Measurements from ENCODE around the gene PLPPR5. TPM values are rescaled to one million over a fixed set of nuclear protein-coding genes. Genes with fewer than 3 reads are reported as not detected.

Gene PLPPR5
- polyA plus RNA-seq, 1 donor (not counting 4 experiments of a cell fraction or from before 2014, with no cell fraction given) = 0.93 TPM

DNA sequence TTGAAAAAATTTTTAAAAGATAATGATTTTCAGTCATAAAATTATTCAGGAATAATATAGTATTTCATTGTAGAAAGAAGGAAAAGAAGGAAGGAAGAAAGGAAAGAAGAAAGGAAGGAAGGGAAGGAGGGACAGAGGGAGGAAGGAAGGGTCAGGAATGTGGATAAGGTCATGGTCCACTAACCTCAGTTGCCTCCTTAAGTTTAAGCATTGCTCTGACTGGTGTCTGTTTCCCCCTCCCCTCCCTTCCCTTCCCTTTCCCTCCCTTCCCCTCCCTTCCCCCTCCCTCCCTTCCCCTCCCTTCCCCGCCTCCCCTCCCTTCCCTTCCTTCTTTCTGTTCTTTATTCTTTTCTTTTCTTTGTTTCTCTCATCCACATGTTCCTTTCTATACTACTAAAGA is 95.7 kb downstream of the PLPPR5 start:
- Histone ChIP-seq H3K4me3 (ENCODE audit: control insufficient read depth in 2 of 3, extremely low read depth in 1 of 3, insufficient read depth in 2 of 3, low read depth in 1 of 3, low read length in 3 of 3) (no peak overlapping the region), H3K79me2 (ENCODE audit: control insufficient read depth, insufficient read depth, low read length) (no peaks in the 10 kb centered on the region), H3K9me3 (ENCODE audit: control insufficient read depth, low read depth, low read length) (no peaks in the 10 kb centered on the region), H3K4me1 (ENCODE audit: control insufficient read depth, extremely low read depth, insufficient read depth, low read length) (no peaks in the 10 kb centered on the region), H3K27ac (ENCODE audit: control insufficient read depth, insufficient read depth, low read length) (no peak overlapping the region), H2AFZ (ENCODE audit: control insufficient read depth, low read length) (no peak overlapping the region), H3K4me2 (ENCODE audit: control insufficient read depth, extremely low read depth, insufficient read depth, low read depth, low read length) (no peak overlapping the region), H3K9ac (ENCODE audit: control insufficient read depth, extremely low read depth, insufficient read depth, low read length) (no peak overlapping the region), H3K27me3 (ENCODE audit: control insufficient read depth, extremely low read depth, insufficient read depth, low read length) (no peaks in the 10 kb centered on the region), H3K9me1 (ENCODE audit: control insufficient read depth, extremely low read depth, insufficient read depth, low read length) (no peaks in the 10 kb centered on the region), H3K36me3 (ENCODE audit: control insufficient read depth in 2 of 2, extremely low read depth in 1 of 2, insufficient read depth in 2 of 2, low read length in 2 of 2) (no peaks in the 10 kb centered on the region), H4K20me1 (ENCODE audit: control insufficient read depth, extremely low read depth, insufficient read depth, low read length) (no peaks in the 10 kb centered on the region)
- FAIRE-seq = no peak
- dilution Hi-C loops (cut with MboI; ENCODE audit: extremely low pct_ligation_motif_present, low sequenced_read_pairs) = no loop called here
- TF ChIP-seq, protein P1, sequence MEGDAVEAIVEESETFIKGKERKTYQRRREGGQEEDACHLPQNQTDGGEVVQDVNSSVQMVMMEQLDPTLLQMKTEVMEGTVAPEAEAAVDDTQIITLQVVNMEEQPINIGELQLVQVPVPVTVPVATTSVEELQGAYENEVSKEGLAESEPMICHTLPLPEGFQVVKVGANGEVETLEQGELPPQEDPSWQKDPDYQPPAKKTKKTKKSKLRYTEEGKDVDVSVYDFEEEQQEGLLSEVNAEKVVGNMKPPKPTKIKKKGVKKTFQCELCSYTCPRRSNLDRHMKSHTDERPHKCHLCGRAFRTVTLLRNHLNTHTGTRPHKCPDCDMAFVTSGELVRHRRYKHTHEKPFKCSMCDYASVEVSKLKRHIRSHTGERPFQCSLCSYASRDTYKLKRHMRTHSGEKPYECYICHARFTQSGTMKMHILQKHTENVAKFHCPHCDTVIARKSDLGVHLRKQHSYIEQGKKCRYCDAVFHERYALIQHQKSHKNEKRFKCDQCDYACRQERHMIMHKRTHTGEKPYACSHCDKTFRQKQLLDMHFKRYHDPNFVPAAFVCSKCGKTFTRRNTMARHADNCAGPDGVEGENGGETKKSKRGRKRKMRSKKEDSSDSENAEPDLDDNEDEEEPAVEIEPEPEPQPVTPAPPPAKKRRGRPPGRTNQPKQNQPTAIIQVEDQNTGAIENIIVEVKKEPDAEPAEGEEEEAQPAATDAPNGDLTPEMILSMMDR (optimal IDR thresholded peaks at IDR 0.05 in 1 of 3, IDR thresholded peaks at IDR 0.05 in 1 of 3, conservative IDR thresholded peaks at IDR 0.05 in 1 of 3; ENCODE audit: extremely low read depth in 1 of 3, insufficient read depth in 2 of 3, low read length in 3 of 3) = no peak
- TF ChIP-seq EZH2 (IDR thresholded peaks at IDR 0.05; ENCODE audit: low read length) = no peak
- no peak for DNase-seq (ENCODE audit: low read depth, low spot score)

DNA sequence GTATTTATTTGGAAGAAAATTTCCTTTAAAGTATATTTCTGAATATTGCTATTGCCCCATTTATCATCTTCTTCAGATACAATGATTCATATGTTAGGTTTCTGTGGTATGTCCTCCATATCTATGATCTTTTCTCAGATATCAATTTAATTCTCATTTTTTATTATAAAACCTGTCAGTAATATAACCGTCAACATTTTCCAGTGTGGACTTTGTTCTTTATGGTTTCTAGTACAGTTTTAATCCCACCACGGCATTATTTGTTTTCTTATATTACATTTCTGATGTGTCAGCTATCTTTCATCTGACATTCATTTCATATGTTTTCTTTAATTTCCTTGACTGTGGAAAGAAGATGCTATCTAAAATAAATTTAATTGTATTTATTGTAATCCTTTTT is 97.9 kb downstream of the PLPPR5 start:
- Histone ChIP-seq H3K36me3 (ENCODE audit: control insufficient read depth in 2 of 2, extremely low read depth in 1 of 2, insufficient read depth in 2 of 2, low read length in 2 of 2) (no peaks in the 10 kb centered on the region), H3K79me2 (ENCODE audit: control insufficient read depth, insufficient read depth, low read length) (no peaks in the 10 kb centered on the region), H3K4me3 (ENCODE audit: control insufficient read depth in 2 of 3, extremely low read depth in 1 of 3, insufficient read depth in 2 of 3, low read depth in 1 of 3, low read length in 3 of 3) (no peak overlapping the region), H3K4me2 (ENCODE audit: control insufficient read depth, extremely low read depth, insufficient read depth, low read depth, low read length) (no peak overlapping the region), H3K27ac (ENCODE audit: control insufficient read depth, insufficient read depth, low read length) (no peak overlapping the region), H3K9me3 (ENCODE audit: control insufficient read depth, low read depth, low read length) (no peaks in the 10 kb centered on the region), H4K20me1 (ENCODE audit: control insufficient read depth, extremely low read depth, insufficient read depth, low read length) (no peaks in the 10 kb centered on the region), H3K4me1 (ENCODE audit: control insufficient read depth, extremely low read depth, insufficient read depth, low read length) (peaks cover 8% of the 10 kb centered on the region), H3K27me3 (ENCODE audit: control insufficient read depth, extremely low read depth, insufficient read depth, low read length) (no peaks in the 10 kb centered on the region), H3K9ac (ENCODE audit: control insufficient read depth, extremely low read depth, insufficient read depth, low read length) (no peak overlapping the region), H3K9me1 (ENCODE audit: control insufficient read depth, extremely low read depth, insufficient read depth, low read length) (no peaks in the 10 kb centered on the region), H2AFZ (ENCODE audit: control insufficient read depth, low read length) (no peak overlapping the region)
- no peak for FAIRE-seq
- dilution Hi-C loops (cut with MboI; ENCODE audit: extremely low pct_ligation_motif_present, low sequenced_read_pairs) = no loop called here
- no peak for DNase-seq (ENCODE audit: low read depth, low spot score)
- TF ChIP-seq, protein P1 (optimal IDR thresholded peaks at IDR 0.05 in 1 of 3, IDR thresholded peaks at IDR 0.05 in 1 of 3, conservative IDR thresholded peaks at IDR 0.05 in 1 of 3; ENCODE audit: extremely low read depth in 1 of 3, insufficient read depth in 2 of 3, low read length in 3 of 3) = no peak
- TF ChIP-seq EZH2 (IDR thresholded peaks at IDR 0.05; ENCODE audit: low read length) = no peak
